Calu3 (cell line): Measurements from ENCODE around the gene TMEM11. TPM values are rescaled to one million over a fixed set of nuclear protein-coding genes. Genes with fewer than 3 reads are reported as not detected.

Source experiments
- BruUV-seq: library from RNA; stranded (reverse); fragments of 400-500 nt; replicated peaks from 2 replicates; lab custom pipeline; 2021; lab: Mats Ljungman, UMichigan
- CTCF ChIA-PET: fragments of 300-600 bp; sonication (Branson Sonifier 250); formaldehyde crosslinking; loops from one replicate; lab custom pipeline; 2022; ENCODE audit warnings: antibody characterized with exemption; lab: Charles Lee
- DNase-seq: peaks from one replicate; pipeline ENCODE4 v3.0.0; 2022
- H3K27ac Mint-ChIP-seq: one replicate; pipeline ENCODE4 v1.8.0; 2022; ENCODE audit warnings: mixed read lengths; ENCODE audit not compliant: unreplicated experiment
- H3K27me3 Mint-ChIP-seq: one replicate; pipeline ENCODE4 v1.8.0; 2022; ENCODE audit warnings: mixed read lengths; ENCODE audit not compliant: unreplicated experiment
- H3K36me3 Mint-ChIP-seq: one replicate; pipeline ENCODE4 v1.8.0; 2022; ENCODE audit warnings: mild to moderate bottlenecking, moderate library complexity, mixed read lengths; ENCODE audit not compliant: insufficient read depth, unreplicated experiment
- H3K4me1 Mint-ChIP-seq: one replicate; pipeline ENCODE4 v1.8.0; 2022; ENCODE audit warnings: mild to moderate bottlenecking, low read depth, mixed read lengths; ENCODE audit not compliant: unreplicated experiment
- H3K4me3 Mint-ChIP-seq: one replicate; pipeline ENCODE4 v1.8.0; 2022; ENCODE audit warnings: mild to moderate bottlenecking, low read depth, moderate library complexity, mixed read lengths; ENCODE audit not compliant: unreplicated experiment
- H3K9me3 Mint-ChIP-seq: one replicate; pipeline ENCODE4 v1.8.0; 2022; ENCODE audit warnings: low read depth, mixed read lengths; ENCODE audit not compliant: unreplicated experiment
- CTCF ChIP-seq: fragments of 200-600 bp; IDR thresholded peaks from one replicate; pipeline ENCODE4 v1.8.0; 2022; ENCODE audit warnings: antibody characterized with exemption; ENCODE audit not compliant: unreplicated experiment
- intact Hi-C: fragments of 100-400 bp; cut with micrococcal nuclease; formaldehyde crosslinking; loops from one replicate; pipeline ENCODE4 v1.10.0; 2022; ENCODE audit not compliant: unreplicated experiment
- total RNA-seq: library from RNA; stranded (reverse); gene quantifications from 2 replicates; pipeline ENCODE4 v1.2.3, GENCODE V29; 2022

TMEM11 gene
- total RNA-seq, 1 experiment from 2014 or later = 18.9 TPM

- no peak for DNase-seq
- no peak overlapping the region for H3K4me3 Mint-ChIP-seq
- no peak for TF ChIP-seq CTCF
Observed at GRCh38 chr17:21172846-21173245, 41.1 kb downstream of the TMEM11 start.

GRCh38 chr17:21171970-21172510 lies 41.9 kb downstream of the TMEM11 start:
- H3K9me3 Mint-ChIP-seq = no peaks in the 10 kb centered on the region
- CTCF ChIA-PET = no interaction called here
- H3K36me3 Mint-ChIP-seq = peaks cover 3% of the 10 kb centered on the region
- intact Hi-C loops = no loop called here
- no peak overlapping the region for H3K4me3 Mint-ChIP-seq
- BruUV-seq = no TSS peak
- H3K4me1 Mint-ChIP-seq = no peaks in the 10 kb centered on the region
- no peak for TF ChIP-seq CTCF
- no peak overlapping the region for H3K27ac Mint-ChIP-seq
- no peaks in the 10 kb centered on the region for H3K27me3 Mint-ChIP-seq
- DNase-seq = no peak

More at GRCh38 chr17:21172846-21173245, 41.1 kb downstream of the TMEM11 start:
- H3K27me3 Mint-ChIP-seq = no peaks in the 10 kb centered on the region
- no peaks in the 10 kb centered on the region for H3K4me1 Mint-ChIP-seq
- peaks cover 3% of the 10 kb centered on the region for H3K36me3 Mint-ChIP-seq
- H3K9me3 Mint-ChIP-seq = no peaks in the 10 kb centered on the region
- no peak overlapping the region for H3K27ac Mint-ChIP-seq
- intact Hi-C loops = no loop called here
- CTCF ChIA-PET = interaction anchor here (0.6 kb wide), 1 partner anchor 44 kb away, joined by 7 read pairs; no protein-coding TSS in a partner anchor
- BruUV-seq = no TSS peak

GRCh38 chr17:21171309-21171922 lies 42.5 kb downstream of the TMEM11 start:
- Mint-ChIP-seq H3K36me3 (peaks cover 3% of the 10 kb centered on the region), H3K27ac (no peak overlapping the region)

GRCh38 chr17:21170809-21171208 lies 43.2 kb downstream of the TMEM11 start:
- H3K27me3 Mint-ChIP-seq = no peaks in the 10 kb centered on the region
- H3K36me3 Mint-ChIP-seq = peaks cover 3% of the 10 kb centered on the region
- H3K27ac Mint-ChIP-seq = no peak overlapping the region
- intact Hi-C loops = no loop called here
- DNase-seq = no peak
- CTCF ChIA-PET = no interaction called here
- TF ChIP-seq CTCF = no peak
- BruUV-seq = no TSS peak
- no peaks in the 10 kb centered on the region for H3K9me3 Mint-ChIP-seq
- no peak overlapping the region for H3K4me3 Mint-ChIP-seq
- no peaks in the 10 kb centered on the region for H3K4me1 Mint-ChIP-seq

More at GRCh38 chr17:21171309-21171922, 42.5 kb downstream of the TMEM11 start:
- BruUV-seq = no TSS peak
- no peak for TF ChIP-seq CTCF
- Mint-ChIP-seq H3K27me3 (no peaks in the 10 kb centered on the region), H3K4me3 (no peak overlapping the region), H3K4me1 (no peaks in the 10 kb centered on the region), H3K9me3 (no peaks in the 10 kb centered on the region)
- intact Hi-C loops = no loop called here
- DNase-seq = no peak
- CTCF ChIA-PET = no interaction called here
